ENCODE data around the gene NRG3.

NRG3 gene

GRCh38 chr10:81905161-81905560 is 30.2 kb downstream of the NRG3 start:
- no peaks in the 10 kb centered on the region for H3K27me3 ChIP-seq (ENCODE audit: insufficient read depth, low read length)
- no peak overlapping the region for H2BK12ac ChIP-seq (ENCODE audit: low read length)
- no peak overlapping the region for H3K4me3 ChIP-seq (ENCODE audit: low read depth, low read length)
- H3K4me2 ChIP-seq (ENCODE audit: low read length) = no peak overlapping the region
- H3K36me3 ChIP-seq (ENCODE audit: control insufficient read depth in 1 of 2, insufficient read depth in 2 of 2, low read length in 2 of 2) = no peaks in the 10 kb centered on the region
- H3K14ac ChIP-seq (ENCODE audit: low read length) = no peak overlapping the region
- H2BK120ac ChIP-seq (ENCODE audit: insufficient read depth, low read length, poor library complexity) = no peak overlapping the region
- no peak overlapping the region for H2AFZ ChIP-seq (ENCODE audit: insufficient read depth, low read length, poor library complexity)
- H3K79me2 ChIP-seq (ENCODE audit: control insufficient read depth, insufficient read depth, low read length, poor library complexity) = no peaks in the 10 kb centered on the region
- WGBS (ENCODE audit: extremely low coverage, insufficient coverage, insufficient read length) = no CpG with 5 or more reads among the region's 4 CpGs
- H3K4me1 ChIP-seq (ENCODE audit: control insufficient read depth in 1 of 2, insufficient read depth in 2 of 2, low read length in 2 of 2) = no peaks in the 10 kb centered on the region
- no peak overlapping the region for H4K8ac ChIP-seq (ENCODE audit: low read depth, low read length)
- no peak overlapping the region for H3K27ac ChIP-seq (ENCODE audit: low read depth, low read length)
- no peak overlapping the region for H2AK5ac ChIP-seq (ENCODE audit: low read length)
- DNase-seq = no peak
- H3K9ac ChIP-seq (ENCODE audit: low read length) = no peak overlapping the region
- H3K79me1 ChIP-seq (ENCODE audit: low read length) = no peaks in the 10 kb centered on the region
- H4K91ac ChIP-seq (ENCODE audit: low read depth, low read length) = no peak overlapping the region
- no peak overlapping the region for H2BK5ac ChIP-seq (ENCODE audit: low read depth, low read length, poor library complexity)
- H3K18ac ChIP-seq (ENCODE audit: low read length) = no peak overlapping the region
- H4K12ac ChIP-seq (ENCODE audit: low read depth, low read length) = no peak overlapping the region
- H3K4ac ChIP-seq (ENCODE audit: low read depth, low read length) = no peak overlapping the region
- H3K23ac ChIP-seq (ENCODE audit: low read length) = no peak overlapping the region
- no peaks in the 10 kb centered on the region for H3K9me3 ChIP-seq (ENCODE audit: insufficient read depth, low read depth, low read length)

GRCh38 chr10:81909453-81909852 is 34.5 kb downstream of the NRG3 start:
- Histone ChIP-seq H4K12ac (ENCODE audit: low read depth, low read length) (no peak overlapping the region), H3K79me2 (ENCODE audit: control insufficient read depth, insufficient read depth, low read length, poor library complexity) (no peaks in the 10 kb centered on the region), H3K18ac (ENCODE audit: low read length) (no peak overlapping the region), H4K8ac (ENCODE audit: low read depth, low read length) (no peak overlapping the region), H2AFZ (ENCODE audit: insufficient read depth, low read length, poor library complexity) (no peak overlapping the region), H3K4me2 (ENCODE audit: low read length) (no peak overlapping the region), H2BK12ac (ENCODE audit: low read length) (no peak overlapping the region), H3K23ac (ENCODE audit: low read length) (no peak overlapping the region), H2AK5ac (ENCODE audit: low read length) (no peak overlapping the region), H3K9ac (ENCODE audit: low read length) (no peak overlapping the region), H3K14ac (ENCODE audit: low read length) (no peak overlapping the region), H3K4me3 (ENCODE audit: low read depth, low read length) (no peak overlapping the region), H3K27ac (ENCODE audit: low read depth, low read length) (no peak overlapping the region), H2BK120ac (ENCODE audit: insufficient read depth, low read length, poor library complexity) (no peak overlapping the region), H3K27me3 (ENCODE audit: insufficient read depth, low read length) (no peaks in the 10 kb centered on the region), H4K91ac (ENCODE audit: low read depth, low read length) (no peak overlapping the region), H3K79me1 (ENCODE audit: low read length) (no peaks in the 10 kb centered on the region), H3K36me3 (ENCODE audit: control insufficient read depth in 1 of 2, insufficient read depth in 2 of 2, low read length in 2 of 2) (no peaks in the 10 kb centered on the region), H3K4me1 (ENCODE audit: control insufficient read depth in 1 of 2, insufficient read depth in 2 of 2, low read length in 2 of 2) (no peaks in the 10 kb centered on the region), H3K9me3 (ENCODE audit: insufficient read depth, low read depth, low read length) (no peaks in the 10 kb centered on the region), H3K4ac (ENCODE audit: low read depth, low read length) (no peak overlapping the region), H2BK5ac (ENCODE audit: low read depth, low read length, poor library complexity) (no peak overlapping the region)
- no CpG with 5 or more reads among the region's 2 CpGs for WGBS (ENCODE audit: extremely low coverage, insufficient coverage, insufficient read length)
- DNase-seq = no peak

GRCh38 chr10:81911328-81911727 is 36.3 kb downstream of the NRG3 start:
- Histone ChIP-seq H3K9ac (ENCODE audit: low read length) (no peak overlapping the region), H3K27ac (ENCODE audit: low read depth, low read length) (no peak overlapping the region), H2BK120ac (ENCODE audit: insufficient read depth, low read length, poor library complexity) (no peak overlapping the region), H3K4me3 (ENCODE audit: low read depth, low read length) (no peak overlapping the region), H2AK5ac (ENCODE audit: low read length) (no peak overlapping the region), H3K79me1 (ENCODE audit: low read length) (no peaks in the 10 kb centered on the region), H4K8ac (ENCODE audit: low read depth, low read length) (no peak overlapping the region), H3K4me2 (ENCODE audit: low read length) (no peak overlapping the region), H3K27me3 (ENCODE audit: insufficient read depth, low read length) (no peaks in the 10 kb centered on the region), H2BK5ac (ENCODE audit: low read depth, low read length, poor library complexity) (no peak overlapping the region), H3K18ac (ENCODE audit: low read length) (no peak overlapping the region), H3K14ac (ENCODE audit: low read length) (no peak overlapping the region), H3K36me3 (ENCODE audit: control insufficient read depth in 1 of 2, insufficient read depth in 2 of 2, low read length in 2 of 2) (no peaks in the 10 kb centered on the region), H2BK12ac (ENCODE audit: low read length) (no peak overlapping the region), H2AFZ (ENCODE audit: insufficient read depth, low read length, poor library complexity) (no peak overlapping the region), H3K23ac (ENCODE audit: low read length) (no peak overlapping the region), H4K12ac (ENCODE audit: low read depth, low read length) (no peak overlapping the region), H3K9me3 (ENCODE audit: insufficient read depth, low read depth, low read length) (no peaks in the 10 kb centered on the region), H4K91ac (ENCODE audit: low read depth, low read length) (no peak overlapping the region), H3K4ac (ENCODE audit: low read depth, low read length) (no peak overlapping the region), H3K4me1 (ENCODE audit: control insufficient read depth in 1 of 2, insufficient read depth in 2 of 2, low read length in 2 of 2) (no peaks in the 10 kb centered on the region), H3K79me2 (ENCODE audit: control insufficient read depth, insufficient read depth, low read length, poor library complexity) (no peaks in the 10 kb centered on the region)
- no peak for DNase-seq
- WGBS (ENCODE audit: extremely low coverage, insufficient coverage, insufficient read length) = 100% methylated on average over 1 of the region's 3 CpGs

- Histone ChIP-seq H3K79me2 (ENCODE audit: control insufficient read depth, insufficient read depth, low read length, poor library complexity) (no peaks in the 10 kb centered on the region), H2AFZ (ENCODE audit: insufficient read depth, low read length, poor library complexity) (no peak overlapping the region), H3K27ac (ENCODE audit: low read depth, low read length) (no peak overlapping the region), H3K4ac (ENCODE audit: low read depth, low read length) (no peak overlapping the region), H3K4me2 (ENCODE audit: low read length) (no peak overlapping the region), H3K23ac (ENCODE audit: low read length) (no peak overlapping the region), H3K14ac (ENCODE audit: low read length) (no peak overlapping the region), H3K36me3 (ENCODE audit: control insufficient read depth in 1 of 2, insufficient read depth in 2 of 2, low read length in 2 of 2) (no peaks in the 10 kb centered on the region), H2BK12ac (ENCODE audit: low read length) (no peak overlapping the region), H4K91ac (ENCODE audit: low read depth, low read length) (no peak overlapping the region), H2AK5ac (ENCODE audit: low read length) (no peak overlapping the region), H3K18ac (ENCODE audit: low read length) (no peak overlapping the region), H2BK120ac (ENCODE audit: insufficient read depth, low read length, poor library complexity) (no peak overlapping the region), H3K27me3 (ENCODE audit: insufficient read depth, low read length) (no peaks in the 10 kb centered on the region), H3K9me3 (ENCODE audit: insufficient read depth, low read depth, low read length) (no peaks in the 10 kb centered on the region), H4K8ac (ENCODE audit: low read depth, low read length) (no peak overlapping the region), H3K79me1 (ENCODE audit: low read length) (no peaks in the 10 kb centered on the region), H2BK5ac (ENCODE audit: low read depth, low read length, poor library complexity) (no peak overlapping the region), H3K9ac (ENCODE audit: low read length) (no peak overlapping the region), H3K4me3 (ENCODE audit: low read depth, low read length) (no peak overlapping the region), H3K4me1 (ENCODE audit: control insufficient read depth in 1 of 2, insufficient read depth in 2 of 2, low read length in 2 of 2) (no peaks in the 10 kb centered on the region), H4K12ac (ENCODE audit: low read depth, low read length) (no peak overlapping the region)
- no CpG with 5 or more reads among the region's 3 CpGs for WGBS (ENCODE audit: extremely low coverage, insufficient coverage, insufficient read length)
- no peak for DNase-seq
Measured at GRCh38 chr10:81914736-81915503, 39.9 kb downstream of the NRG3 start.
